T47D (cell line): ENCODE data around the gene MCOLN3.

ENCODE experiments used
- DNase-seq, 2 experiments: peaks; one replicate each; pipeline versions ENCODE4 v3.0.0 to v3.0.0-alpha.2; 2011 to 2012; ENCODE audit warnings: low read depth in 1 of 2, low spot score in 1 of 2
- JUND ChIP-seq: IDR thresholded peaks from 2 replicates; pipeline ENCODE4 v1.6.1; 2012; ENCODE audit warnings: low read depth
- in situ Hi-C: cut with HindIII; loops from 2 replicates; pipeline ENCODE4 v1.10.0; 2016; ENCODE audit warnings: low sequenced_read_pairs, low pct_unique_long_range_greater_than_20kb

Gene MCOLN3

DNA sequence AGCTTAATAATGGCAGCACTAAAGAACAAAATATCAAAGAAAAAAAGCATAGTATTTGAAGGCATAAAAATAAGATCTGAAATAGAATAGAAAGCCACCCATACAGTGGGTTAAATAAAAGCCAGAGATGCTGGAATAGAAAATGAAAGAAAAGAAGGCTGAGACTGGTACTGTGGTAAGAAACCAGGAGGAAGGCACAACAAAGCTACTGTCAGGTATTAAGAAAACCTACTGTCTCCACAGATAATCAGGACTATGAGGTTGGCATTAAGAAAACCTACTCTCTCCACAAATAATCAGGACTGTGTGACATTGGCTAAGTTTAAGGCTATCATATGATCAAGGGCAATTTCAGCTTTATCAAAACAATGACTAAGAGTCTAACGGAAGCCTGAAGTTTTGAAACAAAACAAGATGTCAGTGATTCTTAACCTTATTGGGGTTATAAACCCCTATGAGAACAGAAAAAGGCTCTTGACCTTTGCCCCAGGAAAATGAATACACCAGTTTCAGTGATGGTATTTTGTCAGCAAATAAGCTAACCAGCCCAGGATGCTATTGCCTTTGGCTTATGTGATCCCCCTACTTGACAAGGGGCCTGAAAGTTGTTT, 75.8 kb downstream of the MCOLN3 start:
- in situ Hi-C loops: no loop called here
- TF ChIP-seq JUND: no peak
- no peak for DNase-seq

- in situ Hi-C loops: no loop called here
- TF ChIP-seq JUND: no peak
- DNase-seq: no peak
Observed at GRCh38 chr1:84971957-84972356, 76.3 kb downstream of the MCOLN3 start.

DNA sequence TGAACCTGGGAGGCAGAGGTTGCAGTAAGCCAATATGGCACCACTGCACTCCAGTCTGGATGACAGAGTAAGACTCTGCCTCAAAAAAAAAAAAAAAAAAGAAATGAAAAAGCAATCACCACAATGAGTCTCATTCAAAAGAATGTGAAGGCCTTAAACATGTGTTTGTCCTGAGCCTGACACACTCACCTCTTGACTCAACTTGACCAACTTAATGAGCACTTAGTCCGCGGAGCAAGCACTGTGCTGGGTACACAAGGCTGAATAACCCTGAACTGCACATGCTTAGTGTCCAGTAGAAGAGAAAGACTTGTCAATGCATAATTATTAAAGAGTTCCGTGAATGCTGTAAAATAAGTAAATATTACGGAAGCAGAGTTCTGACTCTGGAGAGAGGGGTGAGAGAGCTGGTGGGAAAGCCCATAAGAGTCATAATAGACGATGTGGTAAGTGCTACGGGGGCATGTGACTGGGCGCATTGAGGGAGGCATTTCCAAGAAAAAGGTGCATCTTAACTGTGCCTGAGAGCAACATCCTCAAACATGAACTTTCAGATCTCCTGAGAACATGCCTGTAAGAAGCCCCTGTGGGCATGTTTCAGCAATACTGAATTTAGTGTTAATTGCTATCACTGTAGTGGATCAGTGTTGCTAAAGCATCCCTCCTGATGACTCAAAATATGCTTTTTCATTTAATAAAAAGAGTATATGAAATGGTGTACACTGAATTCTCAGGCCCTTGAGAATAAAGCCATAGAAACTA, 78.6 kb downstream of the MCOLN3 start:
- no peak for DNase-seq
- TF ChIP-seq JUND: no peak
- in situ Hi-C loops: no loop called here

GRCh38 chr1:84968865-84969264, 79.4 kb downstream of the MCOLN3 start:
- TF ChIP-seq JUND: no peak
- no peak for DNase-seq

GRCh38 chr1:84968101-84968500, 80.2 kb downstream of the MCOLN3 start:
- in situ Hi-C loops: no loop called here
- no peak for TF ChIP-seq JUND
- DNase-seq: no peak

More at GRCh38 chr1:84968865-84969264, 79.4 kb downstream of the MCOLN3 start:
- in situ Hi-C loops: no loop called here
